K562 (cell line): Measurements from ENCODE around the gene ITIH3. TPM values are rescaled to one million over a fixed set of nuclear protein-coding genes. Genes with fewer than 3 reads are reported as not detected.

Experiments used
- ATAC-seq: fragments of 200-7000 bp; cut with Tn5 transposase; 3 replicates; pipeline ENCODE4 v1.9.1; 2020; ENCODE audit warnings: moderate library complexity
- BruUV-seq: library from RNA; stranded (reverse); fragments of 400-500 nt; replicated peaks from 2 replicates; lab custom pipeline; 2021; lab: Mats Ljungman, UMichigan
- CTCF ChIA-PET: fragments of 300-600 bp; formaldehyde crosslinking; extraction: SDS; loops from one replicate; lab custom pipeline; 2021; ENCODE audit warnings: low intra/inter-chr PET ratio; lab: Yijun Ruan, JAX
- POLR2A ChIA-PET: fragments of 300-600, 350-650 bp; sonication (Branson Sonifier 250); formaldehyde crosslinking; extraction: SDS; loops from one replicate; lab custom pipeline; 2021; ENCODE audit warnings: antibody characterized with exemption, inconsistent platforms; lab: Yijun Ruan, JAX
- DNase-seq, 4 experiments: peaks; one replicate each; pipeline versions ENCODE4 v3.0.0 to v3.0.0-alpha.2; 2011 to 2018; ENCODE audit warnings: low spot score in 3 of 4, mixed read lengths in 3 of 4; ENCODE audit errors: extremely low read depth in 1 of 4
- FAIRE-seq: peaks from 2 replicates; lab custom pipeline; 2011; peaks lifted over from hg19 to GRCh38; lab: Jason Lieb, UNC
- H2AFZ ChIP-seq: 2 replicates; pipeline ENCODE4 v1.6.0; 2011; ENCODE audit warnings: low read depth, low read length, control low read depth, inconsistent platforms
- H3K27ac ChIP-seq: fragments of 200-600 bp; 3 replicates; pipeline ENCODE4 v1.8.0; 2011; ENCODE audit warnings: low read depth, mild to moderate bottlenecking, control low read depth, inconsistent platforms, low read length, moderate library complexity, mixed read lengths; ENCODE audit errors: extremely low read depth
- H3K27me3 ChIP-seq, 2 experiments: fragments of 300-600 bp in 1 of 2; 2 replicates in 1 of 2; 3 replicates in 1 of 2; pipeline versions ENCODE4 v1.6.0 to v1.8.0; 2011; ENCODE audit warnings: inconsistent platforms in 2 of 2, low read length in 2 of 2, mild to moderate bottlenecking in 1 of 2, mixed read lengths in 1 of 2, moderate library complexity in 1 of 2; ENCODE audit not compliant: control insufficient read depth in 2 of 2, insufficient read depth in 2 of 2
- H3K36me3 ChIP-seq: fragments of 300-600 bp; 3 replicates; pipeline ENCODE4 v1.8.0; 2011; ENCODE audit warnings: mild to moderate bottlenecking, low read length, inconsistent platforms; ENCODE audit not compliant: control insufficient read depth, insufficient read depth
- H3K4me1 ChIP-seq, 2 experiments: fragments of 200-600 bp in 1 of 2; replicated peaks in 1 of 2; 2 replicates in 1 of 2; 3 replicates in 1 of 2; pipeline versions ENCODE4 v1.5.1 to v1.8.0; 2011; ENCODE audit warnings: inconsistent platforms in 2 of 2, low read length in 2 of 2, mild to moderate bottlenecking in 1 of 2, mixed read lengths in 1 of 2, moderate library complexity in 1 of 2; ENCODE audit not compliant: control insufficient read depth in 2 of 2, insufficient read depth in 2 of 2
- H3K4me2 ChIP-seq: 2 replicates; pipeline ENCODE4 v1.6.1; 2011; ENCODE audit warnings: low read length, control low read depth, inconsistent platforms, mixed read lengths; ENCODE audit not compliant: insufficient read depth
- H3K4me3 ChIP-seq: fragments of 200-600 bp; sonication (generic), shearing (Covaris generic); 2 replicates; pipeline ENCODE4 v1.5.1; 2016; ENCODE audit warnings: control low read depth, inconsistent platforms
- H3K79me2 ChIP-seq: fragments of 200-600 bp; 3 replicates; pipeline ENCODE4 v1.8.0; 2011; ENCODE audit warnings: low read length, inconsistent platforms; ENCODE audit not compliant: control insufficient read depth, insufficient read depth
- H3K9ac ChIP-seq, 2 experiments: 2 replicates each; pipeline versions ENCODE4 v1.6.0 to v1.6.1; 2011; ENCODE audit warnings: low read depth in 2 of 2, low read length in 2 of 2, control low read depth in 1 of 2, inconsistent platforms in 1 of 2, mild to moderate bottlenecking in 1 of 2, mixed read lengths in 1 of 2; ENCODE audit not compliant: insufficient read depth in 1 of 2
- H3K9me1 ChIP-seq: one replicate; pipeline ENCODE4 v1.6.0; 2011; ENCODE audit warnings: inconsistent platforms, mild to moderate bottlenecking, low read length, moderate library complexity; ENCODE audit not compliant: control insufficient read depth, insufficient read depth
- H3K9me3 ChIP-seq: replicated peaks from 2 replicates; pipeline ENCODE4 v1.5.1; 2011; ENCODE audit warnings: low read depth, low read length, inconsistent platforms; ENCODE audit not compliant: control insufficient read depth, insufficient read depth
- H4K20me1 ChIP-seq: replicated peaks from 2 replicates; pipeline ENCODE4 v1.6.1; 2011; ENCODE audit warnings: low read length, inconsistent platforms, mixed read lengths; ENCODE audit not compliant: control insufficient read depth, insufficient read depth
- CBFB ChIP-seq: sonication (generic); formaldehyde crosslinking; IDR thresholded peaks from 2 replicates; pipeline ENCODE4 v1.4.0; 2020; ENCODE audit warnings: mild to moderate bottlenecking, missing genetic modification reagents
- FOXJ3 ChIP-seq: sonication (generic); formaldehyde crosslinking; IDR thresholded peaks from 2 replicates; pipeline ENCODE4 v1.4.0; 2020; ENCODE audit warnings: mild to moderate bottlenecking, missing genetic modification reagents
- HDAC1 ChIP-seq, 2 experiments: fragments of 450-650 bp; IDR thresholded peaks; 2 replicates each; pipeline ENCODE4 v1.6.1; 2016 to 2017; ENCODE audit warnings: inconsistent platforms in 1 of 2, mild to moderate bottlenecking in 1 of 2, moderate library complexity in 1 of 2
- KDM5B ChIP-seq: fragments of 200-600 bp; sonication (generic); IDR thresholded peaks from 2 replicates; pipeline ENCODE4 v1.6.1; 2012; ENCODE audit warnings: low read depth, mild to moderate bottlenecking, moderate library complexity, low read length, control low read depth, inconsistent platforms; ENCODE audit not compliant: insufficient replicate concordance
- LARP7 ChIP-seq: fragments of 450-650 bp; IDR thresholded peaks from 2 replicates; pipeline ENCODE4 v1.6.1; 2016
- MAFG ChIP-seq: fragments of 450-650 bp; conservative IDR thresholded peaks from 2 replicates; pipeline ENCODE4 v1.6.1; 2016; ENCODE audit warnings: missing genetic modification characterization, missing compliant biosample characterization
- NEUROD1 ChIP-seq: fragments of 150-350 bp; IDR thresholded peaks from 2 replicates; pipeline ENCODE4 v1.6.1; 2014; ENCODE audit warnings: borderline replicate concordance, low read length, low read depth; ENCODE audit not compliant: partially characterized antibody
- NUFIP1 ChIP-seq: fragments of 450-650 bp; IDR thresholded peaks from 2 replicates; pipeline ENCODE4 v1.6.1; 2018; ENCODE audit not compliant: partially characterized antibody
- PURB ChIP-seq: sonication (generic); formaldehyde crosslinking; IDR thresholded peaks from 2 replicates; pipeline ENCODE4 v1.9.0; 2021; ENCODE audit warnings: low read depth, mild to moderate bottlenecking, missing genetic modification reagents
- RBBP5 ChIP-seq: fragments of 200-600 bp; sonication (generic); IDR thresholded peaks from 2 replicates; pipeline ENCODE4 v1.6.1; 2012; ENCODE audit warnings: borderline replicate concordance, mild to moderate bottlenecking, low read length, control low read depth, inconsistent platforms; ENCODE audit not compliant: insufficient read depth, poor library complexity, severe bottlenecking
- U2AF1 ChIP-seq: fragments of 200-400 bp; formaldehyde crosslinking; optimal IDR thresholded peaks from 2 replicates; pipeline ENCODE3; 2017; ENCODE audit warnings: mild to moderate bottlenecking, low read depth, low read length, moderate library complexity
- ZNF239 ChIP-seq: fragments of 250-450 bp; sonication (Bioruptor Pico); IDR thresholded peaks from 2 replicates; pipeline ENCODE4 v1.4.0; 2020; ENCODE audit warnings: mild to moderate bottlenecking
- ZNF24 ChIP-seq: fragments of 450-650 bp; IDR thresholded peaks from 2 replicates; pipeline ENCODE4 v1.6.1; 2016
- ZNF75A ChIP-seq: fragments of 450-650 bp; formaldehyde crosslinking; IDR thresholded peaks from 2 replicates; pipeline ENCODE4 v1.4.0; 2020; ENCODE audit warnings: mild to moderate bottlenecking
- WGBS: fragments of 100-300 bp; shearing (Covaris generic); methylation state at CpG from one replicate; pipeline ENCODE4 v1.1.6; 2016; ENCODE audit warnings: low coverage, mixed read lengths; ENCODE audit not compliant: insufficient coverage; ENCODE audit errors: missing lambda C conversion rate; 5-methylcytosine and 5-hydroxymethylcytosine counted together
- in situ Hi-C: fragments of 300-500 bp; cut with MboI; formaldehyde crosslinking; loops from 4 replicates; pipeline ENCODE4 v1.15.0; 2018; ENCODE audit warnings: inconsistent platforms, mixed read lengths
- intact Hi-C: fragments of 100-400 bp; cut with micrococcal nuclease; formaldehyde crosslinking; loops from 2 replicates; pipeline ENCODE4 v1.14.2; 2022
- polyA plus RNA-seq, 8 experiments: library from polyadenylated mRNA; depleted of rRNA in 4 of 8; stranded (reverse) in 5 of 8; unstranded in 3 of 8; fragments of >200 nt; fragmentation: Nextera tagmentation in 2 of 8; fragmentation: Illumina TruSeq in 1 of 8; extraction: Ambion mirVana in 2 of 8; extraction: Trizol in 1 of 8; gene quantifications; 2 replicates each; pipeline versions ENCODE4 v1.2.1 to v1.2.3, GENCODE V29; 2011 to 2014; ENCODE audit warnings: inconsistent platforms in 1 of 8, missing spikeins in 1 of 8
- total RNA-seq, 7 experiments: library from RNA; depleted of rRNA in 6 of 7; stranded (reverse); fragments of >200 nt in 6 of 7; fragmentation: Illumina TruSeq in 2 of 7; extraction: Trizol in 2 of 7; gene quantifications; 2 replicates each; pipeline versions ENCODE4 v1.2.1 to v1.2.3, GENCODE V29; 2011 to 2021; ENCODE audit warnings: low replicate concordance in 1 of 7
- TF ChIP-seq, protein P1 (sequence below), 2 experiments: IDR thresholded peaks; 2 replicates each; pipeline ENCODE4 v1.6.1; 2012; ENCODE audit warnings: improper control_type of control experiment in 2 of 2, low read depth in 2 of 2, low read length in 2 of 2, borderline replicate concordance in 1 of 2
- TF ChIP-seq, protein P2 (sequence below): fragments of 200-800 bp; sonication (Bioruptor generic); IDR thresholded peaks from 2 replicates; pipeline ENCODE4 v1.6.1; 2017; ENCODE audit warnings: missing genetic modification characterization, missing compliant biosample characterization

Gene ITIH3
- total and polyA plus RNA-seq, 9 of the 15 experiments (the other 6 are each of a cell fraction or from before 2014, with no cell fraction given): 0.07 to 0.35 TPM; not detected in 7

DNA sequence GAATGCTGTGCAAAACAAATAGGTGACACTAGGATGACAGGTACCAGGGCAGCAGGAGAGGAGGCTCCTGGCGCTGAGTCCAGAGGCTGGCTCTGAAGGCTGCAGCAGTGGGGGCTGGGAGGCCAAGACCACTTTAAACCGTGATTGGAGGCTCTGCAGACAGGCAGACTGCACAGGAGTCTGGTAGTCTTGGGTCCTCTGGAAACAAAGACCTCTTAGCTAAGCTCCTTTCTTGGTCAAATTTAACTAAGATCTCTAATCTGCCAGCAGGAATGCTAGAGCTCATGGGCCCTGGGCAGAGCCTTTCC lies 44.6 kb downstream of the ITIH3 start:
- no peak overlapping the region for H3K4me3 ChIP-seq
- ATAC-seq (no peak), DNase-seq (no peak), FAIRE-seq (no peak)
- no peaks in the 10 kb centered on the region for H3K9me1 ChIP-seq
- no peaks in the 10 kb centered on the region for H4K20me1 ChIP-seq
- H3K27ac ChIP-seq: no peak overlapping the region
- no peak overlapping the region for H3K4me2 ChIP-seq
- POLR2A ChIA-PET: interaction anchor here (0.7 to 1.0 kb wide), 2 partner anchors 9 to 219 kb away, joined by 3 read pairs; no protein-coding TSS in a partner anchor
- H3K36me3 ChIP-seq: no peaks in the 10 kb centered on the region
- no TSS peak for BruUV-seq
- intact Hi-C loops (no loop called here), in situ Hi-C loops (no loop called here)
- no peaks in the 10 kb centered on the region for H3K27me3 ChIP-seq
- no peak for TF ChIP-seq FOXJ3 (CRISPR knock-in tag)
- TF ChIP-seq, protein P1, sequence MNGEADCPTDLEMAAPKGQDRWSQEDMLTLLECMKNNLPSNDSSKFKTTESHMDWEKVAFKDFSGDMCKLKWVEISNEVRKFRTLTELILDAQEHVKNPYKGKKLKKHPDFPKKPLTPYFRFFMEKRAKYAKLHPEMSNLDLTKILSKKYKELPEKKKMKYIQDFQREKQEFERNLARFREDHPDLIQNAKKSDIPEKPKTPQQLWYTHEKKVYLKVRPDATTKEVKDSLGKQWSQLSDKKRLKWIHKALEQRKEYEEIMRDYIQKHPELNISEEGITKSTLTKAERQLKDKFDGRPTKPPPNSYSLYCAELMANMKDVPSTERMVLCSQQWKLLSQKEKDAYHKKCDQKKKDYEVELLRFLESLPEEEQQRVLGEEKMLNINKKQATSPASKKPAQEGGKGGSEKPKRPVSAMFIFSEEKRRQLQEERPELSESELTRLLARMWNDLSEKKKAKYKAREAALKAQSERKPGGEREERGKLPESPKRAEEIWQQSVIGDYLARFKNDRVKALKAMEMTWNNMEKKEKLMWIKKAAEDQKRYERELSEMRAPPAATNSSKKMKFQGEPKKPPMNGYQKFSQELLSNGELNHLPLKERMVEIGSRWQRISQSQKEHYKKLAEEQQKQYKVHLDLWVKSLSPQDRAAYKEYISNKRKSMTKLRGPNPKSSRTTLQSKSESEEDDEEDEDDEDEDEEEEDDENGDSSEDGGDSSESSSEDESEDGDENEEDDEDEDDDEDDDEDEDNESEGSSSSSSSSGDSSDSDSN (IDR thresholded peaks at IDR 0.05; ENCODE audit: borderline replicate concordance in 1 of 2, low read depth in 2 of 2, low read length in 2 of 2): no peak
- no peak for TF ChIP-seq ZNF75A
- no peak for TF ChIP-seq ZNF24
- TF ChIP-seq MAFG (tag): no peak
- no peak for TF ChIP-seq CBFB (CRISPR knock-in tag)
- no peak for TF ChIP-seq LARP7
- no peak for TF ChIP-seq ZNF239 (CRISPR knock-in tag)
- no peak for TF ChIP-seq HDAC1 (IDR thresholded peaks at IDR 0.05)
- no peak for TF ChIP-seq U2AF1
- TF ChIP-seq NEUROD1: no peak
- TF ChIP-seq, protein P2, sequence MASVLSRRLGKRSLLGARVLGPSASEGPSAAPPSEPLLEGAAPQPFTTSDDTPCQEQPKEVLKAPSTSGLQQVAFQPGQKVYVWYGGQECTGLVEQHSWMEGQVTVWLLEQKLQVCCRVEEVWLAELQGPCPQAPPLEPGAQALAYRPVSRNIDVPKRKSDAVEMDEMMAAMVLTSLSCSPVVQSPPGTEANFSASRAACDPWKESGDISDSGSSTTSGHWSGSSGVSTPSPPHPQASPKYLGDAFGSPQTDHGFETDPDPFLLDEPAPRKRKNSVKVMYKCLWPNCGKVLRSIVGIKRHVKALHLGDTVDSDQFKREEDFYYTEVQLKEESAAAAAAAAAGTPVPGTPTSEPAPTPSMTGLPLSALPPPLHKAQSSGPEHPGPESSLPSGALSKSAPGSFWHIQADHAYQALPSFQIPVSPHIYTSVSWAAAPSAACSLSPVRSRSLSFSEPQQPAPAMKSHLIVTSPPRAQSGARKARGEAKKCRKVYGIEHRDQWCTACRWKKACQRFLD: no peak
- no peak for TF ChIP-seq PURB (CRISPR knock-in tag)
- no peak for TF ChIP-seq NUFIP1
- TF ChIP-seq RBBP5: no peak
- no peak for TF ChIP-seq KDM5B
- no peaks in the 10 kb centered on the region for H3K9me3 ChIP-seq
- no peaks in the 10 kb centered on the region for H3K79me2 ChIP-seq
- H2AFZ ChIP-seq: no peak overlapping the region
- H3K4me1 ChIP-seq: no peaks in the 10 kb centered on the region; a peak in 1 of 5 replicates
- WGBS: 28% methylated on average over 2 of the region's 2 CpGs
- no peak overlapping the region for H3K9ac ChIP-seq
- CTCF ChIA-PET: no interaction called here
